ENCODE measurements around the gene TSSK2.

GRCh38 chr22:19175602-19176174 lies 44.6 kb downstream of the TSSK2 start:
- TF ChIP-seq EZH2 (IDR thresholded peaks at IDR 0.05) (no peak), POLR2AphosphoS5 (IDR thresholded peaks at IDR 0.05; ENCODE audit: borderline replicate concordance, low read depth, low read length) (no peak), FOXP2 (optimal IDR thresholded peaks at IDR 0.05; ENCODE audit: control extremely low read depth, extremely low read length, insufficient read depth) (no peak)
